ENCODE data around the gene INVS.

DNA sequence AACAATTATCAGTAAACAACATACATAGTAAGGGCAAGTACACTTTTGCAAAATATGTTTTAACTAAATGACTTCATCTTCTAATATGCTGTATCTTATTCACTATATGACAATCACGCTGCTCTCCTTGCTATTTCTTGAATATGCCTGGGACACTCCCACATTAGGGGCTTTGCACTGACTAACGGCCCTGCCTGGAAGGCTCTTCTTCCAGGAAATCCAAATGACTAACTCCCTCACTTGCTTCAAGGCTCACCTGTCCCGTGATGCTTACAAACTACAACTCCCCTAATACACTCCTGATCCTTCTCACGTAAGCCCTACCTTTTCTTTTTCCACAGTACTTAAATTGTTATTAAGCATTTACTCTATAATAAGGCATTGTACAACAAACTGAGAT lies 10.8 kb upstream of the INVS start:
- TF ChIP-seq POLR2A (IDR thresholded peaks at IDR 0.05; ENCODE audit: low read length): no peak
- TF ChIP-seq GATA1 (IDR thresholded peaks at IDR 0.05; ENCODE audit: low read depth, low read length): no peak

All from erythroblast (primary cell).